Measurements from ENCODE around the gene COL25A1. TPM values are rescaled to one million over a fixed set of nuclear protein-coding genes. Genes with fewer than 3 reads are reported as not detected.

Gene COL25A1
- total RNA-seq, 1 experiment from 2014 or later, result 4.2 TPM

DNA sequence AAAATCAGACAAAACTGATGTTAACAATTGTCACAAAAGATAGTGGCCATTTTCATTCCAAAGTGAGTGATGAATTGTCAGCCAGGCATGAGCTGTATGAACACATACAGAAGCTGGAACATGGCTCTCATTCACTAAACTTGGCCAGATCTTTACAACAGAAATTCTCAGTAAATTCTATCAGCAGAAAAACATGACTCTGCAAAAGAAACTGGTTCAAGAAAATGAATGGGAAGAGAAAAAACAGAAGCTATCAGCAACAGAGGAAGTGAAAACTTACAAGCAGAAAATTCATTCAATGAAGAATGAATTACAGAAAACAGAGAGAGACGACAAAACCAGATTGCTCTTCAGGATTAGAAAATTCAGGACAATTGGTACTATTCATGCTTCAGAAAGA is 249.6 kb downstream of the COL25A1 start:
- no peak overlapping the region for H2AK5ac ChIP-seq (ENCODE audit: insufficient read length, low read length)
- no peak overlapping the region for H3K4me2 ChIP-seq (ENCODE audit: insufficient read depth, insufficient read length, low read length)
- H3K4me3 Mint-ChIP-seq, result no peak overlapping the region
- H3K4me1 ChIP-seq (ENCODE audit: insufficient read depth, low read length), result no peaks in the 10 kb centered on the region
- no peak overlapping the region for H4K8ac ChIP-seq (replicated peaks; ENCODE audit: insufficient read length, low read depth, low read length)
- no peaks in the 10 kb centered on the region for H3K9me3 ChIP-seq (ENCODE audit: control insufficient read depth, low read depth, low read length)
- H3K27me3 ChIP-seq (ENCODE audit: insufficient read depth, low read length), result no peaks in the 10 kb centered on the region
- H3K23ac ChIP-seq (ENCODE audit: insufficient read length, low read depth, low read length), result no peak overlapping the region
- no peak overlapping the region for H3K18ac ChIP-seq (ENCODE audit: insufficient read length, low read depth, low read length)
- H3K4ac ChIP-seq (ENCODE audit: low read depth, low read length), result no peak overlapping the region
- no peak overlapping the region for H3K14ac ChIP-seq (ENCODE audit: insufficient read depth, low read length)
- H2BK20ac ChIP-seq (ENCODE audit: low read depth, low read length, poor library complexity, severe bottlenecking), result no peak overlapping the region
- no CpG with 5 or more reads among the region's 1 CpG for WGBS (ENCODE audit: extremely low coverage, insufficient read length, low lambda C conversion rate)
- no peak overlapping the region for H2BK120ac ChIP-seq (ENCODE audit: low read depth, low read length, poor library complexity, severe bottlenecking)
- no peak overlapping the region for H4K91ac ChIP-seq (ENCODE audit: insufficient read length, low read depth, low read length)
- H3K9ac ChIP-seq (ENCODE audit: extremely low read depth, insufficient read length, low read length), result no peak overlapping the region
- H3K79me1 ChIP-seq (ENCODE audit: insufficient read depth, low read depth, low read length, poor library complexity, severe bottlenecking), result no peaks in the 10 kb centered on the region
- no peak overlapping the region for H2BK5ac ChIP-seq (ENCODE audit: insufficient read length, low read length)
- no peak for DNase-seq
- TF ChIP-seq, protein P1, sequence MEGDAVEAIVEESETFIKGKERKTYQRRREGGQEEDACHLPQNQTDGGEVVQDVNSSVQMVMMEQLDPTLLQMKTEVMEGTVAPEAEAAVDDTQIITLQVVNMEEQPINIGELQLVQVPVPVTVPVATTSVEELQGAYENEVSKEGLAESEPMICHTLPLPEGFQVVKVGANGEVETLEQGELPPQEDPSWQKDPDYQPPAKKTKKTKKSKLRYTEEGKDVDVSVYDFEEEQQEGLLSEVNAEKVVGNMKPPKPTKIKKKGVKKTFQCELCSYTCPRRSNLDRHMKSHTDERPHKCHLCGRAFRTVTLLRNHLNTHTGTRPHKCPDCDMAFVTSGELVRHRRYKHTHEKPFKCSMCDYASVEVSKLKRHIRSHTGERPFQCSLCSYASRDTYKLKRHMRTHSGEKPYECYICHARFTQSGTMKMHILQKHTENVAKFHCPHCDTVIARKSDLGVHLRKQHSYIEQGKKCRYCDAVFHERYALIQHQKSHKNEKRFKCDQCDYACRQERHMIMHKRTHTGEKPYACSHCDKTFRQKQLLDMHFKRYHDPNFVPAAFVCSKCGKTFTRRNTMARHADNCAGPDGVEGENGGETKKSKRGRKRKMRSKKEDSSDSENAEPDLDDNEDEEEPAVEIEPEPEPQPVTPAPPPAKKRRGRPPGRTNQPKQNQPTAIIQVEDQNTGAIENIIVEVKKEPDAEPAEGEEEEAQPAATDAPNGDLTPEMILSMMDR (conservative IDR thresholded peaks at IDR 0.05), result no peak
- no peaks in the 10 kb centered on the region for H3K79me2 ChIP-seq (ENCODE audit: insufficient read depth, low read length)
- H3K23me2 ChIP-seq (ENCODE audit: insufficient read length, low read depth, low read length, poor library complexity, severe bottlenecking), result no peaks in the 10 kb centered on the region
- no peak overlapping the region for H3K27ac Mint-ChIP-seq
- no peaks in the 10 kb centered on the region for H4K20me1 ChIP-seq (ENCODE audit: control insufficient read depth, insufficient read depth, insufficient read length)
- no peaks in the 10 kb centered on the region; the same call in 1 of the 2 replicates for H3K27me3 Mint-ChIP-seq (ENCODE audit: low read depth)
- no peak overlapping the region for H3K56ac ChIP-seq (ENCODE audit: insufficient read length, low read depth, low read length)
- no peak overlapping the region for H2AFZ ChIP-seq (ENCODE audit: low read length)
- H4K5ac ChIP-seq (ENCODE audit: insufficient read length, low read depth, low read length), result no peak overlapping the region
- H3K36me3 Mint-ChIP-seq (ENCODE audit: insufficient read depth in 1 of 3, low read depth in 3 of 3), result no peaks in the 10 kb centered on the region
- H3K4me1 Mint-ChIP-seq, result no peaks in the 10 kb centered on the region; a peak in 1 of 4 replicates
- no peak overlapping the region for H2BK12ac ChIP-seq (ENCODE audit: insufficient read length, low read depth, low read length)
- H3K9me3 Mint-ChIP-seq, result no peaks in the 10 kb centered on the region
- H2BK15ac ChIP-seq (ENCODE audit: low read depth, low read length), result no peak overlapping the region
- H3K27ac ChIP-seq (ENCODE audit: insufficient read length, low read depth, low read length), result no peak overlapping the region
- H3T11ph ChIP-seq (ENCODE audit: low read length), result no peak overlapping the region
